ENCODE data around the gene FAM118B. TPM values are rescaled to one million over a fixed set of nuclear protein-coding genes. Genes with fewer than 3 reads are reported as not detected.
"Not testable (repeated sequence)": the region's sequence is repeated elsewhere in the genome, so short reads cannot be mapped to it uniquely, and the experiment has no call there.

The FAM118B gene
- total RNA-seq, 1 donor from 2014 or later: 37.5 TPM

DNA sequence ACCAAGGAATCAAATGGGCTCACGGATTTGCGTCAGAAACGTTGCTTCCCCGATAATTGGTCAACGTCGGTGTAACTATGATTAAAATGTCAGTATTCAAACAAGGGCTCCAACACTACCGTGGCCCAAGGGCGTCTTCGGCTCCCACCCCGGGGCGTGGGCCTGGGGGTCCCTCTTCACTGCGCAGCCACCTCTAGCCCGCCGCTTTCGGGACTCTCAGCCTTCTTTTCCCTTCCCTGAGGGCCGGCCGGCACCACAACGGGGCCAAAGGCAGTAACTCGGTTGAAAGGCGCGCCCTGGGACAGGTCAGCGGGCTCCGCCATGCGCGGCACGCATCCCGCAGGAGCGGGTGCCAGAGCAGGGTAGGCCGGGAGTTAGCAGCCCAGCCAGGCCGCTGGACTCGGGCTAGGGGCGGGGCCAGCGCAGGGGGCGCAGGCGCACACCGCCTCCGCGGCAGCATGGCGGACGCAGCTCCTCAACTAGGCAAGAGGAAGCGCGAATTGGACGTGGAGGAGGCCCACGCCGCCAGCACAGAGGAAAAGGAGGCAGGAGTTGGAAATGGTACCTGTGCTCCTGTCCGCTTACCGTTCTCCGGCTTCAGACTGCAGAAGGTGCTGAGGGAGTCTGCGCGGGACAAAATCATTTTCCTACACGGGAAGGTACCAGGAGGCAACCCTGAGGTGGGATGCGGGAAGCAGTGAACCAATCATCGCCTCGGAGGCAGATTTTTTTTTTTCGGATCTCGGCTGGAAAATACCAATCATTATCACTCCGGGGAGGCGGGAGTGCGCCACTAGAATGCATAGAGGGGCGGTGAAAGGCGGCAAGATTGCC lies 92.3 kb downstream of the FAM118B start, which contains the start of gene DCPS:
DCPS (plus strand) TSS at position 438 of the 834 bp plus-strand sequence; CDS start at position 459, 21 bp downstream.
- intact Hi-C loops (cut with DNase I): no loop called here

DNA sequence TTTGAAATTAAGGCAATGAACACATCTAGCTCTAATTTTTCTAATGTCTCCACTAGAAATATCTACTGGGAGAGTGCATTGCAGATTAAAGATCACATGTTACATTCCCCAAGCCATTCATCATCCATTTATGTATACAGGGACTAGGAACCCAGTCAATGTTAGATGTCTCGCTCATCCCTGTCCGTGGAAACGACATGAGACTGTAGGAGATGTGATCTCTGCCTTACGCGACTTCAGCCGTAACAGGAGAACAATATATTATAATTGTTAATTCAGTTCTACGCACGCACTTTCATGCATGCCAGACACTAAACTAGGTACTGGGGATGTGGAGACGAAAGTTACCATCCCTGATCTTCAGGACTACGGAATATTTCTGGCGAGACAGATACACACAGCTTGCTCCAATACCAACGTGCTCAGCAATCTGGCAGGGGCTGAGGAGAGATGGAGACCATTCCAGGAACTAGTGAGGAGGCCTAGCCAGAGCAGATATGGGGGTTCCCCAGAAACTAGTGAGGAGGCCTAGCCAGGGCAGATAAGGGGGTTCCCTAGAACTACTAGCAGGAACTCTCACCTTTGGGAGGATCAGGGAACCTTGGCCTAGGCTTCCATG lies 93.0 kb downstream of the FAM118B start:
- Histone ChIP-seq H3K4me1 (peaks cover 9% of the 10 kb centered on the region), H3K4me3 (peak overlapping the region; percentile 63), H3K36me3 (peaks cover 7% of the 10 kb centered on the region), H3K9me3 (no peaks in the 10 kb centered on the region), H3K27me3 (no peaks in the 10 kb centered on the region), H3K27ac (peak overlapping the region; percentile 90)
- ATAC-seq (no peak), DNase-seq (no peak)
- TF ChIP-seq, protein P1, sequence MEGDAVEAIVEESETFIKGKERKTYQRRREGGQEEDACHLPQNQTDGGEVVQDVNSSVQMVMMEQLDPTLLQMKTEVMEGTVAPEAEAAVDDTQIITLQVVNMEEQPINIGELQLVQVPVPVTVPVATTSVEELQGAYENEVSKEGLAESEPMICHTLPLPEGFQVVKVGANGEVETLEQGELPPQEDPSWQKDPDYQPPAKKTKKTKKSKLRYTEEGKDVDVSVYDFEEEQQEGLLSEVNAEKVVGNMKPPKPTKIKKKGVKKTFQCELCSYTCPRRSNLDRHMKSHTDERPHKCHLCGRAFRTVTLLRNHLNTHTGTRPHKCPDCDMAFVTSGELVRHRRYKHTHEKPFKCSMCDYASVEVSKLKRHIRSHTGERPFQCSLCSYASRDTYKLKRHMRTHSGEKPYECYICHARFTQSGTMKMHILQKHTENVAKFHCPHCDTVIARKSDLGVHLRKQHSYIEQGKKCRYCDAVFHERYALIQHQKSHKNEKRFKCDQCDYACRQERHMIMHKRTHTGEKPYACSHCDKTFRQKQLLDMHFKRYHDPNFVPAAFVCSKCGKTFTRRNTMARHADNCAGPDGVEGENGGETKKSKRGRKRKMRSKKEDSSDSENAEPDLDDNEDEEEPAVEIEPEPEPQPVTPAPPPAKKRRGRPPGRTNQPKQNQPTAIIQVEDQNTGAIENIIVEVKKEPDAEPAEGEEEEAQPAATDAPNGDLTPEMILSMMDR (IDR thresholded peaks at IDR 0.05): no peak
- intact Hi-C loops (cut with DNase I): no loop called here

More for the DNA sequence above, 92.3 kb downstream of the FAM118B start, which contains the start of gene DCPS:
- DNase-seq: peak; percentile 95
- Histone ChIP-seq H3K4me1 (peaks cover 9% of the 10 kb centered on the region), H3K27me3 (no peaks in the 10 kb centered on the region), H3K9me3 (no peaks in the 10 kb centered on the region), H3K36me3 (peaks cover 13% of the 10 kb centered on the region), H3K27ac (peak within 1 kb of the TSS; percentile 90), H3K4me3 (peak within 1 kb of the TSS; percentile 63)
- peak; percentile 100 for ATAC-seq
- TF ChIP-seq, protein P1 (IDR thresholded peaks at IDR 0.05): no peak

DNA sequence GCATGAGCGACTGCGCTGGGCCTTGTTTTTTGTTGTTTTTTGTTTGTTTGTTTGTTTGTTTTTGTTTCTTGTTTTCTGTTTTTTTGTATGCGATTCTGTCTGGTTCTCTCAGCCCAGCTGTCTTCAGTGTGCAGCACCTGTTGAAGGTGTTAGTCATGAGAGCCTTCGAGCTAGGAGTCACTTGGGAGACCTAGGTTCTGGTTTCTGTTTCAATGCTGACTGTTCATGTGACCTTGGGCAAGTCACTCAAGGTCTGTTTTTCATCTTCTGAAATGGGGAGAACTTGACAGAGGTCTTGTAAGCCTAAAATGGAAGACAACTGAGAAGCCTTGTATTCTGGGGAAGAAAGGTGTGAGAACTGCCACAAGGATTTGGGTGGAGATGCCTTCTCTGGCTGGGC lies 94.1 kb downstream of the FAM118B start:
- no peak overlapping the region for H3K27ac ChIP-seq
- peaks cover 7% of the 10 kb centered on the region for H3K36me3 ChIP-seq
- H3K4me3 ChIP-seq: no peak overlapping the region
- no peak for ATAC-seq
- TF ChIP-seq, protein P1 (IDR thresholded peaks at IDR 0.05): no peak
- DNase-seq: no peak
- no peaks in the 10 kb centered on the region for H3K9me3 ChIP-seq
- intact Hi-C loops (cut with DNase I): no loop called here
- H3K4me1 ChIP-seq: peaks cover 11% of the 10 kb centered on the region
- H3K27me3 ChIP-seq: no peaks in the 10 kb centered on the region

DNA sequence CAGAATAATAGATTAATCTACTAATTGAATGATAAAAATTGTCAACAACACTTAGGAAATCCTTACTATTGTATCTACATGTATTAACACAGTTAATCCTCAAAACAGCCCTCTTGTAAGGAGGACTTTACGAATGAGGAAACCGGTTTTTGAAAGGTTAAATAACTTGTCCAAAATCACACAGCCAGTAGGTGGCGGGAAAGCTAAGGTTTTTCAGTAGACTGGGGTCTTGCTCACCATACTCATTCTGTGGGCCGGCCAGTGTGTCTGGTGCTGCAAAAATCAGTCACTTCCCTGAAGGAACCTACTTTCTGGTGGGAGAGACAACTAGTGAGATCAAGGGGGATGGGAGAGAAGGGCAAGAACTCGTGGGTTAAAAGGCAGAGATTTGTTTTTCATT lies 96.1 kb downstream of the FAM118B start:
- H3K4me1 ChIP-seq: peaks cover 17% of the 10 kb centered on the region
- H3K36me3 ChIP-seq: peaks cover 7% of the 10 kb centered on the region
- no peaks in the 10 kb centered on the region for H3K9me3 ChIP-seq
- H3K4me3 ChIP-seq: no peak overlapping the region
- TF ChIP-seq, protein P1 (IDR thresholded peaks at IDR 0.05): peak; percentile 23
- ATAC-seq (no peak), DNase-seq (no peak)
- H3K27ac ChIP-seq: no peak overlapping the region
- intact Hi-C loops (cut with DNase I): no loop called here
- H3K27me3 ChIP-seq: no peaks in the 10 kb centered on the region

DNA sequence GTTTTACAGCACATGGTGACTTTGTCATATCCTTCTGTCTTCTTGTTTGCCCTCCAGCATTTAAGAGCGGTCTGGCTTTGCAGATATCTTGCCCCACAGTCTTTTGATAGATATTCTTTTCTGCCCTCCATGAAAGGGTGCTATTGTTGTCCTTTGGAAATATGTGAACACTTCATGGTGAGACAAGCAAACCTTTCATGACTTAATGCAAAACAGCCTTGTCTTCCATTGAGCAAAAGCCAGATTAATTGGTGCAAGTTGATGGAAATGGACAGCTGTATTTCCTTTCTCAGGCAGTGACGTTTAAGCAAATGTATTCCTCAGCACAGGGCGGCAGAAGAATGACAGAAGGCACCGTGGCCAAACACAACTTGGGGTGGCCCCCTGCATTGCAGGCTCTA lies 96.7 kb downstream of the FAM118B start:
- intact Hi-C loops (cut with DNase I): no loop called here
- Histone ChIP-seq H3K27ac (no peak overlapping the region), H3K27me3 (no peaks in the 10 kb centered on the region), H3K4me1 (peaks cover 17% of the 10 kb centered on the region), H3K4me3 (no peak overlapping the region), H3K36me3 (peaks cover 7% of the 10 kb centered on the region), H3K9me3 (no peaks in the 10 kb centered on the region)
- TF ChIP-seq, protein P1 (IDR thresholded peaks at IDR 0.05): no peak
- no peak for DNase-seq
- ATAC-seq: no peak

DNA sequence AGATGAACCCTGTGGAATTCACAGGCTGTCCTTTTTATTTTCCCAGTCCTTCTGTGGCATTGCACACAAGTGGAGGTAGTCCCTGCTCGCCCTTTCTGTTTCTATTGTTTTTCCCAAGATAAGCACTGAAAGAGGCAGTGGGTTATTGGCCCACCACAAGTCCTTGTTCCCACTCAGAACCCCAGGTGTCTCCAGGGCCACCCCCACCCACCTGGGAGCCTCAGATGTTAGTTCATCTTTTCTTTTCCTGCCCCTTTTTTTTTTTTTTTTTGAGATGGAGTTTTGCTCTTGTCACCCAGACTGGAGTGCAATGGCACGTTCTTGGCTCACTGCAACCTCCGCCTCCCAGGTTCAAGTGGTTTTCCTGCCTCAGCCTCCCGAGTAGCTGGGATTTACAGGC lies 97.2 kb downstream of the FAM118B start:
- H3K4me3 ChIP-seq; H3K36me3 ChIP-seq; H3K27ac ChIP-seq; intact Hi-C loops (cut with DNase I); DNase-seq; ATAC-seq; H3K9me3 ChIP-seq; H3K27me3 ChIP-seq: not testable (repeated sequence)
- peaks cover 17% of the 10 kb centered on the region for H3K4me1 ChIP-seq
